NCI-H524 (cell line): Measurements from ENCODE around the gene DEGS2.
"Not testable (repeated sequence)": the region's sequence is repeated elsewhere in the genome, so short reads cannot be mapped to it uniquely, and the experiment has no call there.

ENCODE experiments used
- DNase-seq, 2 experiments: peaks; one replicate each; lab custom pipeline; 2025; lab: John Stamatoyannopoulos, UW

The DEGS2 gene

DNA sequence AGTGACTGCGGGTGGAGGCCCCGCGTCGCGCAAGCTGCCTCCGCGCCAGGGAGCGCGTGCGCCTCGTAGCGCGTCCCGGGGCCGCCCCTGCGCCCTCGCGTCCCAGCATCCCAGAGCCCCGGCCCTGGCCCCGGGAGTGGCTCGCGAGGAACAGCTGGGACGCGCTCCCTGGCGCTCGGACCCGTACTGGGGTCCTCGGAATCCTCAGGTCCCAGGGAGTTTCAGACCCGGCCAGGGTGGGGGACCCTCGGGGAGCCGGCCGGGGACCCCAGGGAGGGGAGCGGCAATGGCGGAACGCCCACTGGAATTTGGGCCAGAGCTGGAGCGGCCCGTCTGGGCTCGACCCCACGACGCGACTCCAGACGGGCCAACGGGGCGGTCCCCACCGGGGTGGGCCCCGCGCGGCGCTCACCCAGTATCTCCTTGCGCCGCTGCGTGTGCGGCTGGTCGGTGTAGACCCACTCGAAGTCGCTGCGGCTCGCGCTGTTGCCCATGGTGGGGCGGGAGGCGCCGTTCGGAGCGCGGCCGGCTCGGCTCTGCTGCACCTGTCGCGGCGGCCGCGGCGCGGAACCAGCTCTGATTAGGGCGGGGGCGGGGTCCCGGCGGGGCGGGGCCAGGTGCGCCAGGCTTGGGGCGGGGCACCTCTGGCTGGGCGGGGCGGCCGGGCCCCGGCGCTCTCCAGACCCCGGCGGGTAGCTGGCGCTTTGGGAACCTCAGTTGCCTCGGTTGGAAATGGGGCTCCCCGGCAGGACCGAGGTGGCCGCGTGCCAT is at the start of gene DEGS2:
Gene DEGS2 (minus strand): TSS at position 552 of the 771 bp plus-strand sequence. CDS start 58 bp downstream, at position 494.
- DNase-seq: peak; percentile 27 to 58

GRCh38 chr14:100208136-100208535 is 48.7 kb upstream of the DEGS2 start:
- DNase-seq: not testable (repeated sequence)

- DNase-seq: not testable (repeated sequence)
Measured at GRCh38 chr14:100207588-100207987, 48.1 kb upstream of the DEGS2 start.

GRCh38 chr14:100204835-100205167 is 45.4 kb upstream of the DEGS2 start:
- not testable (repeated sequence) for DNase-seq

- DNase-seq: no peak
Measured at GRCh38 chr14:100203962-100204834, 44.8 kb upstream of the DEGS2 start.

DNA sequence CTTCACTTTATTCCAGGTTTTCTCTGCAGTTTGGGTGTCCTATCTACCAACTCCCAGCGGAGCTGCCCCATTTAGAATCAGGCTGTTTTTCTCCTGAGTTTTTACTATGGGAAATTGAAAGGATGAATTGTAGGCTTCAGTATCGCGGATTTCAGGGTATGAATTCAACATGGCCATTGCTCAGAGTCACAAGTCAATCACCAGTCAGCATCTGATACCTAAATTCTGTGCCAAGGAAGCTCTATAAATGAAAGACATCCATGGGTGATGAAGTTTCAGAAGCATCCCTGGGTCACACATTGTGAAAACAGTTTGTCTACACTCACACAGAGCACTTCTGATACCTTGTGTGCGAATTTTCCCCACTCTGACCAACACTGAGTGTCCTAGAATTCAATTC is 43.7 kb upstream of the DEGS2 start:
- no peak for DNase-seq

- no peak for DNase-seq
Measured at GRCh38 chr14:100202712-100203111, 43.3 kb upstream of the DEGS2 start.

- no peak for DNase-seq
Measured at GRCh38 chr14:100201701-100202100, 42.3 kb upstream of the DEGS2 start.

- no peak for DNase-seq
Measured at GRCh38 chr14:100200311-100200710, 40.9 kb upstream of the DEGS2 start.

DNA sequence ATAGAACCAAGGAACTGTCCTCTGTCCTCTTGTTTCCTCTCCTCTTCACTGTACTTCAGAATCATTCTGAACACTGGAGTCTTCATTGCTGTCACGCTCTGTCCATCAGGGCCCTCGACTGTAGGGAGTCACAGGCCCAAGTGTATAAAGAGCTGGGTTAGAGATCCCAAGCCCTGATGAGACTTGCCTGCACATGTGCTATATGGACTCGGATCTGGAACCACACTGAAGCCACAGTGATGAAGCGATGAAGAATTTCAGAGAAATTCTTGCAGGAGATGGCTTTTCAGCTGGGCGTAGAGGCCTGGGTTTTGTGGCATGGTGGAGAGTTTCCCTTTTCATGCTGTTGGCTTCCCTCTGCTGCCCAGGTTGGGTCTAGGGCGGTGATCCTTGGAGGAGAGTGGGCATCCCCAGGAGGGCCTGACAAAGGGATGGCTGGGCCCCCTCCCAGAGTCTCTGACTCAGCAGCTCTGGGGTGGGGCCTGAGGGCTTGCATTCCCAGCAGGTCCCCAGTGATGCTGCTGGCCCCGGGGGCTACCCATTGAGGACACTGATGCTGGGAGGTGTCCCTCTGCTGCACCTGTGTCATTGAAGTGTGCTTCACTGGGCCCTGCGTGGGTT is 39.9 kb upstream of the DEGS2 start:
- no peak for DNase-seq

GRCh38 chr14:100193417-100194357 is 34.2 kb upstream of the DEGS2 start:
- peak in 1 of 2 experiments; percentile 67 for DNase-seq

DNA sequence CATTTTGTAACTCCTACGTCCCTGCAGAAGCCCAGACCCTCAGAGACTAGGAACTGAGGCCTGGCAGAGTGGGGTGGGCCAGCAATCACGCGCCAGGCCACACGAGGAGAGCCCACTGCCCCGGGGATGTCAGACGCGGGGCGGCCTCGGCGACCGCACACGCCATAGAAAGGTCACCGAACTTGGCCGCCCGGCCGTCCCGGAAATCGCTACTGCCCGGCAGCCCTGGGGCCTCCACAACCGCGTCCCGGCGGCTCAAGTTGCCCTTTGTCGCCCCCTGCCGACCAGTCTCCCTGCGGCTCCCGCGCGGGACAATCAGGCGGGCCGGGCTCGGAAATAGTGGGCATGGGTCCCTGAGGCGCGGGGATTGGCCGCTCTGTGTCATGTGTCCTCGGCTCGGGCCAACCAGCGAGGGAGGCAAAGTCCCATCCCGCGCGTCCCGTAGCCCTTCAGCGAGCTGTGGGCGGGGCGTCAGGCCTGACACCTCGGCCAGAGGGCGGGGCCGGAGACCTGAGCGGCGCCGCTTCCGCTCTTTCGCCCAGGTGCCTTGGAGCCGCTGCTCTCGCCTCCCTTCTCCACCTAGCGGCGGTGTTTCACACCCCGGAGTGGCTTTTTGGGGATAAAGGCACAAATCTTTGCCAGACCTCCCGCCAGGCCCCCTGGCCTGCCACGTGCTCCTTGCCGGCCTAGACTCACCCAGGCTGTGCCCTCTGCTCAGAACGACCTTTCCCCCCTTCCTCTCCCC is 33.4 kb upstream of the DEGS2 start:
- DNase-seq: peak; percentile 100

- DNase-seq: peak in 1 of 2 experiments; percentile 55
Measured at GRCh38 chr14:100192250-100192671, 32.8 kb upstream of the DEGS2 start.

GRCh38 chr14:100191584-100192249 is 32.3 kb upstream of the DEGS2 start:
- DNase-seq: no peak

- DNase-seq: no peak
Measured at GRCh38 chr14:100190126-100190525, 30.7 kb upstream of the DEGS2 start.

GRCh38 chr14:100188392-100189030 is 29.1 kb upstream of the DEGS2 start:
- no peak for DNase-seq

DNA sequence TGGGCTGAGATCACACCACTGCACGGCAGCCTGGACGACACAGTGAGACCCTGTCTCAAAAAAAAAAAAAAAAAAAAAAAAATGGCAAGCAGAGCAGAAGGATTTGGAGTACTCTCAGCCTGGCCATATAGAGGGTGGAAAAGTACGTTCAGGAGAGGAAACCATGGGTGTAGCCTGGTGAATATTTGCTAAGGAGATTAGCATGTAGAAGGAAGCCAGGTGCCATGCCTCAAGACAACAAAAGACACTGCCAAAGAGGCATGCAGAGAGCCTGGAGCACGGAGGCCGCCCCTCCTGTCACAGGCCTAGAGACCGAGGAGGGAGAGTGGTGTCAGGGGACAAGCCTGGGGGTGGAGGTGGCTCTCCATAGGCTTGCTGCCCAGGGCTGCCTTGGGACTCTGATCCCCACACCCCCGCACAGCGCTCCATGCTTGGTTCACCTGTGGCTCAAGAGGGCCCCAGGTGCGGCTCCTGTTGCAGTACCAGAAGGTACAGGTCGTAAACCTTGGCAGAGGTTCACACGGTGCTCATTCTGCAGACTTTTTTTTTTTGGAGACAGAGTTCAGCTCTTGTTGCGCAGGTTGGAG is 27.9 kb upstream of the DEGS2 start:
- DNase-seq: no peak

GRCh38 chr14:100181876-100182551 is 22.6 kb upstream of the DEGS2 start:
- DNase-seq: not testable (repeated sequence)

- DNase-seq: not testable (repeated sequence)
Measured at GRCh38 chr14:100180671-100181070, 21.2 kb upstream of the DEGS2 start.
